HCT116 (cell line): ENCODE measurements around the gene GRIN2A. TPM values are rescaled to one million over a fixed set of nuclear protein-coding genes. Genes with fewer than 3 reads are reported as not detected.

Experiments used
- ATAC-seq: fragments of 200-7000 bp; cut with Tn5 transposase; 2 replicates; pipeline ENCODE4 v1.9.1; 2020; ENCODE audit warnings: mild to moderate bottlenecking, moderate library complexity
- BruUV-seq: library from RNA; stranded (reverse); fragments of 400-500 nt; replicated peaks from 2 replicates; lab custom pipeline; 2021; lab: Mats Ljungman, UMichigan
- CTCF ChIA-PET: fragments of 300-600 bp; sonication (Branson Sonifier 250); formaldehyde crosslinking; loops from one replicate; lab custom pipeline; 2021; ENCODE audit warnings: antibody characterized with exemption; lab: Charles Lee
- POLR2A ChIA-PET: fragments of 300-600, 350-600 bp; sonication (Branson Sonifier 250); formaldehyde crosslinking; loops from one replicate; lab custom pipeline; 2021; ENCODE audit warnings: antibody characterized with exemption; lab: Charles Lee
- RAD21 ChIA-PET, 2 experiments: fragments of 300-600 bp; sonication (Branson Sonifier 250); formaldehyde crosslinking; loops; one replicate each; lab custom pipeline; 2023; ENCODE audit warnings: low total read pairs in 2 of 2; ENCODE audit not compliant: uncharacterized antibody in 2 of 2, unreplicated experiment in 2 of 2, low non-redundant PET in 1 of 2; lab: Charles Lee
- DNase-seq: peaks from one replicate; pipeline ENCODE4 v3.0.0-alpha.2; 2010; ENCODE audit warnings: low read depth, low spot score
- H2AFZ ChIP-seq: fragments of 200-600 bp; shearing (Covaris generic), sonication (generic); 2 replicates; pipeline ENCODE4 v1.6.1; 2017; ENCODE audit warnings: low read depth, mixed run types, mixed read lengths, antibody characterized with exemption, low read length; ENCODE audit not compliant: poor library complexity, severe bottlenecking
- H3K27ac ChIP-seq: 2 replicates; pipeline ENCODE4 v1.5.1; 2012; ENCODE audit warnings: low read depth, low read length
- H3K27me3 ChIP-seq: fragments of 200-600 bp; sonication (generic); 2 replicates; pipeline ENCODE4 v1.6.1; 2016; ENCODE audit warnings: mixed run types, low read length, mixed read lengths; ENCODE audit not compliant: insufficient read depth
- H3K36me3 ChIP-seq, 2 experiments: fragments of 200-500 bp in 1 of 2; fragments of 200-600 bp in 1 of 2; sonication (Bioruptor generic) in 1 of 2; sonication (generic) in 1 of 2; 2 replicates each; pipeline versions ENCODE4 v1.5.1 to v1.6.1; 2014 to 2016; ENCODE audit warnings: low read length in 2 of 2, inconsistent platforms in 1 of 2, mixed read lengths in 1 of 2, mixed run types in 1 of 2; ENCODE audit not compliant: insufficient read depth in 2 of 2, control insufficient read depth in 1 of 2
- H3K4me1 ChIP-seq, 2 experiments: fragments of 200-600 bp in 1 of 2; sonication (generic) in 1 of 2; 2 replicates each; pipeline versions ENCODE4 v1.5.1 to v1.6.1; 2012 to 2017; ENCODE audit warnings: low read length in 2 of 2, inconsistent platforms in 1 of 2, mild to moderate bottlenecking in 1 of 2, mixed read lengths in 1 of 2, mixed run types in 1 of 2, moderate library complexity in 1 of 2; ENCODE audit not compliant: insufficient read depth in 2 of 2, control insufficient read depth in 1 of 2
- H3K4me2 ChIP-seq: fragments of 200-600 bp; sonication (generic); 2 replicates; pipeline ENCODE4 v1.6.1; 2017; ENCODE audit warnings: mixed run types, low read length, mixed read lengths
- H3K4me3 ChIP-seq, 2 experiments: fragments of 200-600 bp in 1 of 2; sonication (generic) in 1 of 2; replicated peaks in 1 of 2; 2 replicates each; pipeline ENCODE4 v1.5.1; 2011 to 2016; ENCODE audit warnings: low read length in 2 of 2, control low read depth in 1 of 2, low read depth in 1 of 2, mild to moderate bottlenecking in 1 of 2, mixed read lengths in 1 of 2, mixed run types in 1 of 2
- H3K79me2 ChIP-seq: fragments of 200-600 bp; sonication (generic); 2 replicates; pipeline ENCODE4 v1.6.1; 2017; ENCODE audit warnings: mild to moderate bottlenecking, mixed run types, low read length, moderate library complexity, mixed read lengths; ENCODE audit not compliant: insufficient read depth
- H3K9ac ChIP-seq: fragments of 200-600 bp; sonication (generic); 2 replicates; pipeline ENCODE4 v1.6.1; 2016; ENCODE audit warnings: low read length, mixed read lengths
- H3K9me2 ChIP-seq: fragments of 200-600 bp; sonication (generic), shearing (Covaris generic); 2 replicates; pipeline ENCODE4 v1.6.1; 2017; ENCODE audit warnings: mixed run types, mild to moderate bottlenecking, moderate library complexity; ENCODE audit not compliant: insufficient read depth
- H3K9me3 ChIP-seq, 2 experiments: fragments of 200-500 bp in 1 of 2; fragments of 200-600 bp in 1 of 2; sonication (Bioruptor generic) in 1 of 2; sonication (generic) in 1 of 2; 2 replicates each; pipeline ENCODE4 v1.6.1; 2014 to 2017; ENCODE audit warnings: low read length in 2 of 2, mixed read lengths in 2 of 2, inconsistent platforms in 1 of 2, low read depth in 1 of 2, mild to moderate bottlenecking in 1 of 2, mixed run types in 1 of 2, moderate library complexity in 1 of 2; ENCODE audit not compliant: control insufficient read depth in 1 of 2, insufficient read depth in 1 of 2
- H4K20me1 ChIP-seq: fragments of 200-600 bp; sonication (generic), shearing (Covaris generic); 2 replicates; pipeline ENCODE4 v1.6.1; 2017; ENCODE audit warnings: mixed run types, mild to moderate bottlenecking, moderate library complexity; ENCODE audit not compliant: insufficient read depth
- CEBPB ChIP-seq: IDR thresholded peaks from 2 replicates; pipeline ENCODE4 v1.6.1; 2012; ENCODE audit warnings: low read depth
- JUND ChIP-seq: IDR thresholded peaks from 2 replicates; pipeline ENCODE4 v1.6.1; 2012
- POLR2AphosphoS5 ChIP-seq: IDR thresholded peaks from 2 replicates; pipeline ENCODE4 v1.6.1; 2011; ENCODE audit warnings: mild to moderate bottlenecking, low read depth, low read length, moderate library complexity
- ZBTB33 ChIP-seq: IDR thresholded peaks from 2 replicates; pipeline ENCODE4 v1.6.1; 2011; ENCODE audit warnings: mild to moderate bottlenecking, low read length, moderate library complexity; ENCODE audit not compliant: insufficient replicate concordance; ENCODE audit errors: extremely low read depth
- ZFX ChIP-seq: fragments of 450-650 bp; IDR thresholded peaks from 2 replicates; pipeline ENCODE4 v1.6.1; 2017
- intact Hi-C: fragments of 100-400 bp; cut with micrococcal nuclease; formaldehyde crosslinking; loops from 2 replicates; pipeline ENCODE4 v1.10.0; 2022
- total RNA-seq: library from RNA; stranded (reverse); gene quantifications from one replicate; pipeline ENCODE4 v1.2.1, GENCODE V29; 2021; ENCODE audit not compliant: unreplicated experiment

Gene GRIN2A
- total RNA-seq, 1 experiment from 2014 or later = 0.02 TPM

GRCh38 chr16:9917691-9918090, 264.5 kb downstream of the GRIN2A start (continued):
- no peak for TF ChIP-seq ZBTB33
- TF ChIP-seq, all 23 proteins: peak for 0

GRCh38 chr16:9913604-9914326, 268.5 kb downstream of the GRIN2A start:
- H2AFZ ChIP-seq = no peak overlapping the region
- H3K9me2 ChIP-seq = no peaks in the 10 kb centered on the region
- ChIA-PET POLR2A (no interaction called here), RAD21 (no interaction called here), CTCF (no interaction called here)
- BruUV-seq = no TSS peak
- intact Hi-C loops = no loop called here
- no peaks in the 10 kb centered on the region for H3K4me1 ChIP-seq
- H3K36me3 ChIP-seq = no peaks in the 10 kb centered on the region
- no peaks in the 10 kb centered on the region for H3K9me3 ChIP-seq
- DNase-seq (no peak), ATAC-seq (no peak)
- H3K79me2 ChIP-seq = no peaks in the 10 kb centered on the region
- H3K27me3 ChIP-seq = peaks cover 15% of the 10 kb centered on the region
- no peak overlapping the region for H3K9ac ChIP-seq
- no peak overlapping the region for H3K4me3 ChIP-seq
- no peak for TF ChIP-seq JUND
- no peak for TF ChIP-seq POLR2AphosphoS5
- no peak for TF ChIP-seq ZFX
- TF ChIP-seq ZBTB33 = no peak
- TF ChIP-seq CEBPB = no peak
- H3K4me2 ChIP-seq = no peak overlapping the region
- H4K20me1 ChIP-seq = no peaks in the 10 kb centered on the region
- H3K27ac ChIP-seq = no peak overlapping the region
